Measurements from ENCODE around the gene FYN. TPM values are rescaled to one million over a fixed set of nuclear protein-coding genes. Genes with fewer than 3 reads are reported as not detected.

FYN gene
- total RNA-seq, 4 donors from 2014 or later: 37.8 to 65.8 (median 53.8) TPM

DNA sequence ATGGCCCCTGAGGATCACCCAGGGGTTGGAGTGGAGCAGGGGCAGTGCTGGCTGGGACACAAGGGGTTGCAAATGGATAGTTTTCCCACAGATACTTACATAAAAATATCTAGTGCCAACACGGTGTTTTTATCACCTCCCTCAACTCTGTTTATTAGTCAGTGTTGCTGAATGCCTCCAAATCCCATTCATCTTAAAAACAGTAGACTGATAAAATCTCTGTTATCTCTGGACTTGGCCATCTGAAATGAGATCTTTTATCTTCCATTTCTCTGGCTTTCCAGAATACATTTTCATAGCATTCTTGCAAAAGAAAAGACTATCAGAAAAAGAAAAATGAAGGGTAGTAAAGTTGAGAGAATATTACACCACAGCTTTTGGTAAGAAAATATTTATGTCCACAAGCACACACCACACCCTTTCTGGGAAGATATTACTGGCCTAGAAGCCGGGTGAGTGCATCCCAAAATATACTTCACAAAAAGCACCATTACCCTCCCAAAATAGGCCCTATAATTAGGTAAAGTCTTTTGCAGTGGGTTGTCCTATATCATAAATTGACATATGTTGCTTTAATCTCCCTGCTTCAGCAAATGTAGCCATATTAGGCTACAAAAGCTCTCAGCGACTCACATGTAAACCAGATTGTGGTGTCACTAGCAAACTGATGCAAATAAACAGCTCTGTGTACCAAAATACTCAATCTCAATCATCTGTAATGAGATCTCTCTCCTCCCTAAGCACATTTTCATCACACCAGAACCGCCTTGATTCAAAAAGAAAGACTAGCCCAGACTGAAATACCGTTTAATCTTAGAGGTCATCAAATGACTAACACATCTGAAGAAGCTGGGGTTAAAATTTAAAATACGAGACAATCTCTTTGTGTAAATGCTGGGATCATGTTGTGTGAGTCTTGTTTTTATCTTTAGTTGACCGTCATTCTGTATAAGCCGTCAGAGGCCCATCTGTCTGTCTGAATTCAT lies 96.7 kb downstream of the FYN start:
- Histone ChIP-seq H3K9me3 (no peaks in the 10 kb centered on the region), H3K27me3 (no peaks in the 10 kb centered on the region), H3K4me3 (no peak overlapping the region), H3K4me1 (peaks cover 0 to 23% (median 17%) of the 10 kb centered on the region in 4 donors), H3K27ac (replicated peaks in 1 of 4) (no peak overlapping the region), H3K36me3 (no peaks in the 10 kb centered on the region)
- DNase-seq (ENCODE audit: extremely low spot score): no peak
- intact Hi-C loops (cut with DNase I): no loop called here
- TF ChIP-seq POLR2AphosphoS5 (IDR thresholded peaks at IDR 0.05): no peak
- TF ChIP-seq, protein P1, sequence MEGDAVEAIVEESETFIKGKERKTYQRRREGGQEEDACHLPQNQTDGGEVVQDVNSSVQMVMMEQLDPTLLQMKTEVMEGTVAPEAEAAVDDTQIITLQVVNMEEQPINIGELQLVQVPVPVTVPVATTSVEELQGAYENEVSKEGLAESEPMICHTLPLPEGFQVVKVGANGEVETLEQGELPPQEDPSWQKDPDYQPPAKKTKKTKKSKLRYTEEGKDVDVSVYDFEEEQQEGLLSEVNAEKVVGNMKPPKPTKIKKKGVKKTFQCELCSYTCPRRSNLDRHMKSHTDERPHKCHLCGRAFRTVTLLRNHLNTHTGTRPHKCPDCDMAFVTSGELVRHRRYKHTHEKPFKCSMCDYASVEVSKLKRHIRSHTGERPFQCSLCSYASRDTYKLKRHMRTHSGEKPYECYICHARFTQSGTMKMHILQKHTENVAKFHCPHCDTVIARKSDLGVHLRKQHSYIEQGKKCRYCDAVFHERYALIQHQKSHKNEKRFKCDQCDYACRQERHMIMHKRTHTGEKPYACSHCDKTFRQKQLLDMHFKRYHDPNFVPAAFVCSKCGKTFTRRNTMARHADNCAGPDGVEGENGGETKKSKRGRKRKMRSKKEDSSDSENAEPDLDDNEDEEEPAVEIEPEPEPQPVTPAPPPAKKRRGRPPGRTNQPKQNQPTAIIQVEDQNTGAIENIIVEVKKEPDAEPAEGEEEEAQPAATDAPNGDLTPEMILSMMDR (IDR thresholded peaks at IDR 0.05): no peak
- TF ChIP-seq EP300 (IDR thresholded peaks at IDR 0.05): no peak
- TF ChIP-seq POLR2A (IDR thresholded peaks at IDR 0.05; ENCODE audit: low read depth): no peak
- 74% methylated on average over 8 of the region's 8 CpGs for WGBS

DNA sequence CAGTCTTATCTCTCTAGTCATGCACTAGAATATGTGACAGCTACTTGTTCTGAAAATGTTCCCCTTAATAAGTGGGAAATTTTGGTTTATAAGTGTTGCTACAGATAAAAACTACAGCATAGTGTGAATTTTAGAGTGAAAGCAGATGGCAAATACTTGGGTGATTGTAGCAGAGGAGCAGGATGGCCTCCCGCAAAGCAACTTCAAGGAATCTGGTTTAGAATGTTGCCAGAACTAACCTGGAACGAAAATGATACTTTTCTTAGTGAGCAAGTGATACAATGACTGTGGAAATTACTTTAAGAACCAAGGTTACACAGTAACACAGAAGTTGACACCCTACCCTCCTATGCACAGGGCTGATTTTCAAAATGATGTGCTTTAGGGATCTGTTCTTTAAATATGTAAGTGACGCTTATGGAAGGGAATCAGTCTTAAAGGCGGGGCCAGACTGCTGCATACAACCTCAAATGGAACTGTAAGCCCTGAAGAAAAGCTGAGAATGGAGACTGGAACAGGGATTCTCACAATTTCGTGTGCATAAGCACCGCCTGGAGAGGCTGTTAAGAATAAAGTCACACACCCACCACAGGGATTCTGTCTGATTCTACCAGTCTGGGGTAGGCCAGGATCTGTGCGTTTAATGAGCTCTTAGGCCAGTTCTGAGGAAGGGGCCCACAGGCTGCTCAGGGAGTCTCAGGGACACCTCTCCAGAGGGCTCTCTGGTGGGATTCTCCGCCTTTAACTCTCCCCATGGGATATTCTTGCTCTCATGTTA lies 97.9 kb downstream of the FYN start:
- peak overlapping the region in 1 of 4 donors; percentile 15 for H3K27ac ChIP-seq (replicated peaks in 1 of 4)

DNA sequence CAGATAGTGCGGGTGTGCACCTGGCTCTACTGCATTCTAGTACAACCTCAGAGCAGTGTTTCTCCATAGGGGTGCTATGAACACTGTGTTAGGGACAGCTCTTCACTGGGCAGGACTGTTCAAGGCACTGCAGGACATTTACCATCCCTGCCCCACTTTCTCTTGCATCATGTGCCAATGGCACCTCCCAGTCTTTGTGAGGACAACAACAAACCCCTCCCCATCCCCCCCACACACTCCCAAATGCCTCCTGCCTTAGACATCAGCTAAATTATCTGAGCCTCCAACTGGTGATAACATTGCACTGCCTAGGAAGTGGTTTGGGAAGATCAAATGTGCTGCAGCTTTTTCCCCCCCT lies 98.9 kb downstream of the FYN start:
- no peaks in the 10 kb centered on the region for H3K36me3 ChIP-seq
- H3K9me3 ChIP-seq: no peaks in the 10 kb centered on the region
- 100% methylated on average over 1 of the region's 1 CpG for whole genome bisulfite sequencing
- no peak for TF ChIP-seq POLR2AphosphoS5 (IDR thresholded peaks at IDR 0.05)
- TF ChIP-seq POLR2A (IDR thresholded peaks at IDR 0.05; ENCODE audit: low read depth): no peak
- TF ChIP-seq, protein P1 (IDR thresholded peaks at IDR 0.05): no peak
- no peak for TF ChIP-seq EP300 (IDR thresholded peaks at IDR 0.05)
- H3K4me1 ChIP-seq: peaks cover 0 to 18% (median 12%) of the 10 kb centered on the region in 4 donors
- no peaks in the 10 kb centered on the region for H3K27me3 ChIP-seq
- intact Hi-C loops (cut with DNase I): no loop called here
- no peak overlapping the region for H3K4me3 ChIP-seq
- no peak for DNase-seq (ENCODE audit: extremely low spot score)
- no peak overlapping the region for H3K27ac ChIP-seq (replicated peaks in 1 of 4)

More for the DNA sequence above, 97.9 kb downstream of the FYN start:
- Histone ChIP-seq H3K9me3 (no peaks in the 10 kb centered on the region), H3K4me3 (no peak overlapping the region), H3K36me3 (no peaks in the 10 kb centered on the region), H3K27me3 (no peaks in the 10 kb centered on the region), H3K4me1 (peaks cover 0 to 18% (median 12%) of the 10 kb centered on the region in 4 donors)
- TF ChIP-seq EP300 (IDR thresholded peaks at IDR 0.05) (no peak), POLR2A (IDR thresholded peaks at IDR 0.05; ENCODE audit: low read depth) (no peak)
- DNase-seq (ENCODE audit: extremely low spot score): no peak
- intact Hi-C loops (cut with DNase I): no loop called here
- 90% methylated on average over 8 of the region's 8 CpGs for WGBS

DNA sequence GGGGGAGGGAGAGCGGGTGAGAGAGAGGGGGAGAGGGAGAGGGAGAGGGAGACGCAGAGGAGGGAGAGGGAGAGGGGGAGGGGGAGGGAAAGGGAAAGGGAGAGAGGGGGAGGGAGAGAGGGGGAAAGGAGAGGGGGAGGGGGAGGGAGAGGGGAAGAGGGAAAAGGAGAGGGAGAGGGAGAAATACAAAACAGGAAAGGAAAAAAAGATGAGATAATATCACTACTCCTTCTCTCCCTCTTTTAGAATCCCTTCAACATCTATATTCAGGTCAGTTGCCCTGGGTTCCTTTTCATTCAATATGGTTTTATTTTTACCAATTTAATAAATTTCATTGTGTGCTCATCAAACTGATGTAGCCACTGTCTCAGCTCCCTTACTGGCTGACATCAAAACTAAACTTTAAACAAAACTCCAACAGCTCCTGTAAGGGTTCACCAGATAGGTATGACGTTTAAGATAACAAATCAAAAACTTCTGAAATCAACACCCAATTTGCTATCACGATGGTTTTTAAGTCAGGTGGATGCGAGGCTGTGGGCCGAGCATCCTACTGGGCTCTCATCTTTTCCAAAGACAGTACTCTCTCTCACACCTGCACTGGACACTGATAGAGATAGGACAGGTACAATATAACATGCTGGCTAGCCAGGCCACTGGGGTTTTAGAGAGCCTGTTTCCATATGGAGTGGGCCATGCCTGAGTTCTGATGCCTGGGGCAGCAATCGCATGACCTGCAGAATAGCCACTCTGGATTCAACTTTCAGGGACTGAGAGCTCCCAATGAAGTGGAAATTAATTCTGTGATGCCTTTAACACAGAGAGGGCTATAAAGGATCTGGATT lies 99.5 kb downstream of the FYN start:
- Histone ChIP-seq H3K9me3 (no peaks in the 10 kb centered on the region), H3K4me3 (no peak overlapping the region), H3K4me1 (peaks cover 2 to 22% (median 13%) of the 10 kb centered on the region in 4 donors), H3K36me3 (no peaks in the 10 kb centered on the region), H3K27ac (replicated peaks in 1 of 4) (no peak overlapping the region), H3K27me3 (no peaks in the 10 kb centered on the region)
- TF ChIP-seq POLR2AphosphoS5 (IDR thresholded peaks at IDR 0.05): no peak
- no peak for TF ChIP-seq EP300 (IDR thresholded peaks at IDR 0.05)
- no peak for TF ChIP-seq POLR2A (IDR thresholded peaks at IDR 0.05; ENCODE audit: low read depth)
- TF ChIP-seq, protein P1 (IDR thresholded peaks at IDR 0.05): no peak
- intact Hi-C loops (cut with DNase I): no loop called here
- 86% methylated on average over 7 of the region's 7 CpGs for WGBS
- no peak for DNase-seq (ENCODE audit: extremely low spot score)

Data from esophagus muscularis mucosa (tissue), 4 donors.